H1 (cell line): ENCODE data around the gene CCDC88A. TPM values are rescaled to one million over a fixed set of nuclear protein-coding genes. Genes with fewer than 3 reads are reported as not detected.

Experiments used
- CTCF ChIA-PET: fragments of 300-600 bp; sonication (Branson Sonifier 250); formaldehyde crosslinking; loops from one replicate; lab custom pipeline; 2021; ENCODE audit not compliant: partially characterized antibody; lab: Charles Lee
- POLR2A ChIA-PET: fragments of 300-600 bp; sonication (Branson Sonifier 250); formaldehyde crosslinking; loops from one replicate; lab custom pipeline; 2021; ENCODE audit warnings: inconsistent platforms; ENCODE audit not compliant: partially characterized antibody; lab: Charles Lee
- DNase-seq, 2 experiments: peaks; one replicate each; pipeline versions ENCODE4 v3.0.0 to v3.0.0-alpha.2; 2010 to 2022; ENCODE audit warnings: low spot score in 2 of 2, low read depth in 1 of 2, mixed read lengths in 1 of 2
- FAIRE-seq: peaks from 2 replicates; lab custom pipeline; 2011; peaks lifted over from hg19 to GRCh38; lab: Jason Lieb, UNC
- H2AFZ ChIP-seq: 2 replicates; pipeline ENCODE4 v1.8.1; 2012; ENCODE audit warnings: low read length, inconsistent platforms
- H2AK5ac ChIP-seq: 2 replicates; pipeline ENCODE4 v1.6.1; 2013; ENCODE audit warnings: low read depth, low read length
- H2BK120ac ChIP-seq: replicated peaks from 2 replicates; pipeline ENCODE3; 2013; ENCODE audit warnings: low read depth, low read length, inconsistent platforms
- H2BK12ac ChIP-seq: 2 replicates; pipeline ENCODE4 v1.6.1; 2013; ENCODE audit warnings: low read depth, low read length
- H2BK15ac ChIP-seq: 2 replicates; pipeline ENCODE4 v1.6.1; 2013; ENCODE audit warnings: low read length
- H2BK20ac ChIP-seq: 2 replicates; pipeline ENCODE4 v1.6.1; 2013; ENCODE audit warnings: low read length
- H2BK5ac ChIP-seq: 2 replicates; pipeline ENCODE4 v1.6.1; 2013; ENCODE audit warnings: low read depth, low read length
- H3K14ac ChIP-seq: 2 replicates; pipeline ENCODE4 v1.6.1; 2013; ENCODE audit warnings: inconsistent platforms; ENCODE audit not compliant: insufficient read length
- H3K18ac ChIP-seq: 2 replicates; pipeline ENCODE4 v1.6.1; 2013; ENCODE audit warnings: low read length; ENCODE audit errors: extremely low read depth
- H3K23ac ChIP-seq: 2 replicates; pipeline ENCODE4 v1.6.1; 2013; ENCODE audit warnings: inconsistent platforms; ENCODE audit not compliant: insufficient read length
- H3K23me2 ChIP-seq: 2 replicates; pipeline ENCODE4 v1.6.1; 2013; ENCODE audit warnings: low read depth, low read length
- H3K27ac ChIP-seq: 2 replicates; pipeline ENCODE4 v1.6.1; 2011; ENCODE audit warnings: low read depth, low read length, inconsistent platforms
- H3K27me3 ChIP-seq, 4 experiments: replicated peaks in 1 of 4; 1 replicate in 1 of 4; 2 replicates in 3 of 4; pipeline versions ENCODE4 v1.6.1 to v1.8.1; 2011 to 2013; ENCODE audit warnings: low read length in 3 of 4, mild to moderate bottlenecking in 3 of 4, inconsistent platforms in 2 of 4, mixed read lengths in 2 of 4, moderate library complexity in 1 of 4; ENCODE audit not compliant: control insufficient read depth in 3 of 4, insufficient read depth in 3 of 4; ENCODE audit errors: extremely low read depth in 1 of 4
- H3K36me3 ChIP-seq, 4 experiments: 2 replicates each; pipeline versions ENCODE4 v1.6.1 to v1.8.1; 2011 to 2013; ENCODE audit warnings: mild to moderate bottlenecking in 4 of 4, low read length in 3 of 4, moderate library complexity in 2 of 4, control low read depth in 1 of 4, inconsistent platforms in 1 of 4; ENCODE audit not compliant: insufficient read depth in 4 of 4, control insufficient read depth in 2 of 4
- H3K4ac ChIP-seq: replicated peaks from 2 replicates; pipeline ENCODE3; 2013; ENCODE audit warnings: low read length, low read depth, mixed read lengths, inconsistent platforms; ENCODE audit not compliant: insufficient read length
- H3K4me1 ChIP-seq, 4 experiments: replicated peaks in 1 of 4; 1 replicate in 1 of 4; 2 replicates in 3 of 4; pipeline versions ENCODE4 v1.6.1 to v1.8.1; 2011 to 2013; ENCODE audit warnings: low read length in 3 of 4, inconsistent platforms in 2 of 4, mixed read lengths in 1 of 4; ENCODE audit not compliant: insufficient read depth in 4 of 4, control insufficient read depth in 3 of 4
- H3K4me2 ChIP-seq, 2 experiments: 2 replicates each; pipeline versions ENCODE4 v1.6.1 to v1.8.1; 2011 to 2013; ENCODE audit warnings: low read depth in 2 of 2, low read length in 2 of 2, control low read depth in 1 of 2, inconsistent platforms in 1 of 2, mild to moderate bottlenecking in 1 of 2; ENCODE audit not compliant: insufficient read depth in 1 of 2
- H3K4me3 ChIP-seq, 4 experiments: fragments of 200-600, 300-600 bp in 1 of 4; sonication (generic), shearing (Covaris generic), sonication (Bioruptor Twin) in 1 of 4; 2 replicates each; pipeline versions ENCODE4 v1.5.1 to v1.8.1; 2011 to 2016; ENCODE audit warnings: low read length in 4 of 4, low read depth in 3 of 4, control low read depth in 2 of 4, inconsistent platforms in 2 of 4, mild to moderate bottlenecking in 2 of 4, mixed read lengths in 1 of 4, moderate library complexity in 1 of 4; ENCODE audit not compliant: insufficient read depth in 2 of 4; ENCODE audit errors: extremely low read depth in 1 of 4
- H3K56ac ChIP-seq: replicated peaks from 2 replicates; pipeline ENCODE3; 2013; ENCODE audit warnings: low read depth, mild to moderate bottlenecking, mixed read lengths, low read length, inconsistent platforms; ENCODE audit not compliant: insufficient read length
- H3K79me1 ChIP-seq: 2 replicates; pipeline ENCODE4 v1.6.1; 2013; ENCODE audit warnings: low read depth, low read length, control low read depth
- H3K79me2 ChIP-seq, 2 experiments: 2 replicates each; pipeline versions ENCODE4 v1.6.1 to v1.8.1; 2012 to 2013; ENCODE audit warnings: low read length in 2 of 2, mild to moderate bottlenecking in 2 of 2, inconsistent platforms in 1 of 2; ENCODE audit not compliant: insufficient read depth in 2 of 2, control insufficient read depth in 1 of 2
- H3K9ac ChIP-seq, 4 experiments: replicated peaks in 1 of 4; 1 replicate in 1 of 4; 2 replicates in 3 of 4; pipeline versions ENCODE4 v1.6.1 to v1.8.1; 2011 to 2013; ENCODE audit warnings: low read depth in 3 of 4, low read length in 3 of 4, control low read depth in 2 of 4, mild to moderate bottlenecking in 2 of 4, moderate library complexity in 2 of 4, inconsistent platforms in 1 of 4; ENCODE audit errors: extremely low read depth in 1 of 4
- H3K9me3 ChIP-seq, 2 experiments: 2 replicates each; pipeline versions ENCODE4 v1.6.1 to v1.8.1; 2012 to 2013; ENCODE audit warnings: mild to moderate bottlenecking in 2 of 2, moderate library complexity in 2 of 2, control low read depth in 1 of 2, inconsistent platforms in 1 of 2, low read depth in 1 of 2, low read length in 1 of 2, mixed read lengths in 1 of 2; ENCODE audit not compliant: insufficient read depth in 2 of 2
- H4K20me1 ChIP-seq, 2 experiments: replicated peaks in 1 of 2; 2 replicates each; pipeline versions ENCODE3 to v1.8.1; 2011 to 2013; ENCODE audit warnings: inconsistent platforms in 2 of 2, low read length in 2 of 2, mild to moderate bottlenecking in 1 of 2; ENCODE audit not compliant: insufficient read depth in 2 of 2, control insufficient read depth in 1 of 2
- H4K5ac ChIP-seq: 2 replicates; pipeline ENCODE4 v1.6.1; 2013; ENCODE audit warnings: low read length, low read depth, mixed read lengths, inconsistent platforms; ENCODE audit not compliant: insufficient read length
- H4K8ac ChIP-seq: 2 replicates; pipeline ENCODE4 v1.8.0; 2013; ENCODE audit warnings: mild to moderate bottlenecking, moderate library complexity, low read length, inconsistent platforms; ENCODE audit not compliant: insufficient read depth; ENCODE audit errors: extremely low read depth
- H4K91ac ChIP-seq: replicated peaks from 2 replicates; pipeline ENCODE3; 2013; ENCODE audit warnings: low read length, mixed read lengths, inconsistent platforms; ENCODE audit not compliant: insufficient read length
- BACH1 ChIP-seq: IDR thresholded peaks from 2 replicates; pipeline ENCODE4 v1.6.1; 2012; ENCODE audit warnings: low read length, improper control_type of control experiment
- CHD2 ChIP-seq: IDR thresholded peaks from 2 replicates; pipeline ENCODE4 v1.6.1; 2012; ENCODE audit warnings: low read length, improper control_type of control experiment
- CREB1 ChIP-seq: IDR thresholded peaks from 2 replicates; pipeline ENCODE4 v1.6.1; 2012; ENCODE audit warnings: inconsistent platforms
- EGR1 ChIP-seq: IDR thresholded peaks from 2 replicates; pipeline ENCODE4 v1.6.1; 2011; ENCODE audit warnings: low read depth, low read length, borderline replicate concordance
- KDM1A ChIP-seq: fragments of 200-600, 300-600 bp; sonication (generic); IDR thresholded peaks from 2 replicates; pipeline ENCODE4 v1.7.1; 2016; ENCODE audit warnings: mild to moderate bottlenecking, low read length, borderline replicate concordance
- KDM4A ChIP-seq: IDR thresholded peaks from one replicate; pipeline ENCODE4 v1.7.1; 2012; ENCODE audit warnings: low read depth, mild to moderate bottlenecking, moderate library complexity, low read length, inconsistent platforms; ENCODE audit not compliant: severe bottlenecking
- NANOG ChIP-seq: IDR thresholded peaks from 2 replicates; pipeline ENCODE4 v1.6.1; 2011; ENCODE audit warnings: low read length, low read depth, mild to moderate bottlenecking, inconsistent platforms; ENCODE audit not compliant: insufficient read depth, poor library complexity, severe bottlenecking
- RAD21 ChIP-seq, 2 experiments: IDR thresholded peaks in 1 of 2; conservative IDR thresholded peaks in 1 of 2; 2 replicates each; pipeline ENCODE4 v1.6.1; 2011; ENCODE audit warnings: low read depth in 2 of 2, low read length in 2 of 2, improper control_type of control experiment in 1 of 2, inconsistent platforms in 1 of 2, mild to moderate bottlenecking in 1 of 2, moderate library complexity in 1 of 2
- RFX5 ChIP-seq: IDR thresholded peaks from 2 replicates; pipeline ENCODE4 v1.6.1; 2011; ENCODE audit warnings: low read depth, low read length, improper control_type of control experiment, borderline replicate concordance
- RNF2 ChIP-seq: fragments of 200-900, 300-1000 bp; sonication (generic); IDR thresholded peaks from 2 replicates; pipeline ENCODE4 v1.7.1; 2016; ENCODE audit warnings: borderline replicate concordance, low read depth, mild to moderate bottlenecking, antibody characterized with exemption, low read length; ENCODE audit not compliant: poor library complexity, severe bottlenecking; ENCODE audit errors: missing control alignments
- SP1 ChIP-seq: IDR thresholded peaks from 2 replicates; pipeline ENCODE4 v1.6.1; 2011; ENCODE audit warnings: low read depth, low read length
- TAF7 ChIP-seq: optimal IDR thresholded peaks from 2 replicates; pipeline ENCODE3; 2011; ENCODE audit warnings: low read depth, mild to moderate bottlenecking, inconsistent platforms, low read length, moderate library complexity, borderline replicate concordance
- TCF12 ChIP-seq: IDR thresholded peaks from 2 replicates; pipeline ENCODE4 v1.6.1; 2011; ENCODE audit warnings: low read depth, mild to moderate bottlenecking, low read length
- WGBS, 2 experiments: shearing (Covaris generic) in 1 of 2; methylation state at CpG; one replicate each; pipeline versions ENCODE4 v1.1.6 to v1.1.7; 2013 to 2015; ENCODE audit warnings: low lambda C conversion rate in 2 of 2, mixed read lengths in 2 of 2, inconsistent platforms in 1 of 2, low coverage in 1 of 2, missing lambda C conversion rate in 1 of 2; ENCODE audit not compliant: insufficient replicate concordance in 2 of 2, insufficient coverage in 1 of 2, insufficient read length in 1 of 2; ENCODE audit errors: extremely low coverage in 1 of 2, missing lambda C conversion rate in 1 of 2; 5-methylcytosine and 5-hydroxymethylcytosine counted together
- polyA plus RNA-seq, 7 experiments: library from polyadenylated mRNA; depleted of rRNA in 3 of 7; stranded (reverse) in 5 of 7; unstranded in 2 of 7; fragments of >200 nt in 5 of 7; fragments of 200-250 nt in 2 of 7; gene quantifications; 1 replicate in 5 of 7; 2 replicates in 1 of 7; 4 replicates in 1 of 7; pipeline versions ENCODE4 v1.2.1 to v1.2.3, GENCODE V29; 2011 to 2013; ENCODE audit warnings: missing spikeins in 2 of 7, mixed read lengths in 2 of 7
- total RNA-seq: library from RNA; stranded (reverse); fragmentation: NEBNext Ultra II Directional; extraction: Animal tissue kit (Norgen Biotek cat#: 25700); gene quantifications from 2 replicates; pipeline ENCODE4 v1.2.1, GENCODE V29; 2021

Gene CCDC88A
- total and polyA plus RNA-seq, 2 of the 8 experiments (the other 6 are each of a cell fraction or from before 2014, with no cell fraction given), result 27.0 to 98.0 TPM

- 82% methylated on average over 1 of the region's 1 CpG; no CpG with 5 or more reads in 1 of the 2 experiments for WGBS, 2 experiments
- H4K91ac ChIP-seq, result no peak overlapping the region
- no peak overlapping the region for H2AK5ac ChIP-seq
- TF ChIP-seq CHD2 (no peak), EGR1 (no peak), KDM1A (no peak), TCF12 (no peak), RFX5 (no peak), SP1 (no peak), RAD21 (IDR thresholded peaks at IDR 0.05 in 1 of 2, conservative IDR thresholded peaks at IDR 0.05 in 1 of 2; ENCODE audit: low read depth in 2 of 2, low read length in 2 of 2) (no peak), TAF7 (no peak), RNF2 (no peak), NANOG (no peak), CREB1 (no peak), BACH1 (no peak), KDM4A (no peak)
Measured at GRCh38 chr2:55330541-55331297, 88.9 kb downstream of the CCDC88A start.

More at GRCh38 chr2:55330541-55331297, 88.9 kb downstream of the CCDC88A start:
- DNase-seq, result no peak
- no peak overlapping the region for H3K4me3 ChIP-seq
- H3K27me3 ChIP-seq, result no peaks in the 10 kb centered on the region
- H2BK15ac ChIP-seq, result no peak overlapping the region
- no peak overlapping the region for H3K14ac ChIP-seq
- no peaks in the 10 kb centered on the region for H3K4me1 ChIP-seq
- CTCF ChIA-PET, result no interaction called here
- H3K9ac ChIP-seq, result no peak overlapping the region
- H3K56ac ChIP-seq, result no peak overlapping the region
- no peak overlapping the region for H4K8ac ChIP-seq
- H3K18ac ChIP-seq, result no peak overlapping the region
- H3K23me2 ChIP-seq, result no peaks in the 10 kb centered on the region
- no peak overlapping the region for H2BK12ac ChIP-seq
- H4K20me1 ChIP-seq, result no peaks in the 10 kb centered on the region
- no peaks in the 10 kb centered on the region for H3K79me1 ChIP-seq
- H3K9me3 ChIP-seq, result no peaks in the 10 kb centered on the region
- no peaks in the 10 kb centered on the region for H3K79me2 ChIP-seq
- H3K4me2 ChIP-seq, result no peak overlapping the region
- H2BK20ac ChIP-seq, result no peak overlapping the region
- H2AFZ ChIP-seq, result no peak overlapping the region
- H2BK120ac ChIP-seq, result no peak overlapping the region
- H4K5ac ChIP-seq, result no peak overlapping the region
- H3K36me3 ChIP-seq, result peaks cover 0 to 46% (median 14%) of the 10 kb centered on the region in 4 experiments; a peak in 6 of 8 replicates
- H2BK5ac ChIP-seq, result no peak overlapping the region
- no peak overlapping the region for H3K23ac ChIP-seq
- no peak for FAIRE-seq
- no peak overlapping the region for H3K27ac ChIP-seq
- H3K4ac ChIP-seq, result no peak overlapping the region
- POLR2A ChIA-PET, result interaction anchor here (0.6 kb wide), 1 partner anchor 239 kb away, joined by 3 read pairs; no protein-coding TSS in a partner anchor
